ENCODE data around the gene PRR3. TPM values are rescaled to one million over a fixed set of nuclear protein-coding genes. Genes with fewer than 3 reads are reported as not detected.
"Not testable (repeated sequence)": the region's sequence is repeated elsewhere in the genome, so short reads cannot be mapped to it uniquely, and the experiment has no call there.

The PRR3 gene
- total and polyA plus RNA-seq, 5 donors: 4.2 to 5.7 (median 4.7) TPM

GRCh38 chr6:30517767-30518504 is 39.2 kb upstream of the PRR3 start:
- peak in 1 of 3 donors; percentile 72 for DNase-seq
- H3K4me3 ChIP-seq (ENCODE audit: low read length); H3K27me3 ChIP-seq (ENCODE audit: control insufficient read depth, insufficient read depth); H3K9me3 ChIP-seq (ENCODE audit: control insufficient read depth, low read length); intact Hi-C loops (cut with DNase I); ATAC-seq; H3K4me1 ChIP-seq (ENCODE audit: control insufficient read depth, insufficient read depth, low read length); H3K27ac ChIP-seq (ENCODE audit: low read length): not testable (repeated sequence)
- WGBS: 95% methylated on average over 21 of the region's 21 CpGs

- H3K27me3 ChIP-seq (ENCODE audit: control insufficient read depth, insufficient read depth); ATAC-seq; H3K4me1 ChIP-seq (ENCODE audit: control insufficient read depth, insufficient read depth, low read length); intact Hi-C loops (cut with DNase I); H3K4me3 ChIP-seq (ENCODE audit: low read length); DNase-seq; H3K27ac ChIP-seq (ENCODE audit: low read length); H3K9me3 ChIP-seq (ENCODE audit: control insufficient read depth, low read length): not testable (repeated sequence)
- 82% methylated on average over 19 of the region's 19 CpGs for WGBS
Measured at GRCh38 chr6:30518505-30519145, 38.5 kb upstream of the PRR3 start.

GRCh38 chr6:30520522-30520921 is 36.6 kb upstream of the PRR3 start:
- Histone ChIP-seq H3K27me3 (ENCODE audit: control insufficient read depth, insufficient read depth) (no peaks in the 10 kb centered on the region), H3K9me3 (ENCODE audit: control insufficient read depth, low read length) (no peaks in the 10 kb centered on the region), H3K27ac (ENCODE audit: low read length) (no peak overlapping the region), H3K4me1 (ENCODE audit: control insufficient read depth, insufficient read depth, low read length) (no peaks in the 10 kb centered on the region), H3K4me3 (ENCODE audit: low read length) (no peak overlapping the region)
- intact Hi-C loops (cut with DNase I): no loop called here
- no peak for ATAC-seq
- 86% methylated on average over 6 of the region's 6 CpGs for WGBS
- no peak for DNase-seq

GRCh38 chr6:30521082-30521481 is 36.0 kb upstream of the PRR3 start:
- H3K4me3 ChIP-seq (ENCODE audit: low read length); intact Hi-C loops (cut with DNase I); H3K4me1 ChIP-seq (ENCODE audit: control insufficient read depth, insufficient read depth, low read length); H3K9me3 ChIP-seq (ENCODE audit: control insufficient read depth, low read length); H3K27me3 ChIP-seq (ENCODE audit: control insufficient read depth, insufficient read depth); H3K27ac ChIP-seq (ENCODE audit: low read length); ATAC-seq: not testable (repeated sequence)
- 77% methylated on average over 7 of the region's 7 CpGs for WGBS
- DNase-seq: peak in 1 of 3 donors; percentile 49

- H3K4me1 ChIP-seq (ENCODE audit: control insufficient read depth, insufficient read depth, low read length); DNase-seq; ATAC-seq; H3K4me3 ChIP-seq (ENCODE audit: low read length); H3K27ac ChIP-seq (ENCODE audit: low read length); H3K27me3 ChIP-seq (ENCODE audit: control insufficient read depth, insufficient read depth); H3K9me3 ChIP-seq (ENCODE audit: control insufficient read depth, low read length); intact Hi-C loops (cut with DNase I): not testable (repeated sequence)
- 85% methylated on average over 5 of the region's 5 CpGs for WGBS
Measured at GRCh38 chr6:30521952-30522351, 35.1 kb upstream of the PRR3 start.

GRCh38 chr6:30526444-30526843 is 30.7 kb upstream of the PRR3 start:
- H3K4me3 ChIP-seq (ENCODE audit: low read length); H3K4me1 ChIP-seq (ENCODE audit: control insufficient read depth, insufficient read depth, low read length); H3K9me3 ChIP-seq (ENCODE audit: control insufficient read depth, low read length); intact Hi-C loops (cut with DNase I); H3K27ac ChIP-seq (ENCODE audit: low read length); H3K27me3 ChIP-seq (ENCODE audit: control insufficient read depth, insufficient read depth); ATAC-seq; DNase-seq: not testable (repeated sequence)
- 98% methylated on average over 3 of the region's 3 CpGs for WGBS

GRCh38 chr6:30529349-30529875 is 27.7 kb upstream of the PRR3 start:
- intact Hi-C loops (cut with DNase I); H3K27me3 ChIP-seq (ENCODE audit: control insufficient read depth, insufficient read depth); DNase-seq; H3K4me1 ChIP-seq (ENCODE audit: control insufficient read depth, insufficient read depth, low read length); H3K9me3 ChIP-seq (ENCODE audit: control insufficient read depth, low read length); H3K4me3 ChIP-seq (ENCODE audit: low read length); ATAC-seq; H3K27ac ChIP-seq (ENCODE audit: low read length): not testable (repeated sequence)
- WGBS: 87% methylated on average over 17 of the region's 17 CpGs

GRCh38 chr6:30530014-30530413 is 27.1 kb upstream of the PRR3 start:
- Histone ChIP-seq H3K4me1 (ENCODE audit: control insufficient read depth, insufficient read depth, low read length) (no peaks in the 10 kb centered on the region), H3K4me3 (ENCODE audit: low read length) (no peak overlapping the region), H3K27me3 (ENCODE audit: control insufficient read depth, insufficient read depth) (no peaks in the 10 kb centered on the region), H3K9me3 (ENCODE audit: control insufficient read depth, low read length) (no peaks in the 10 kb centered on the region), H3K27ac (ENCODE audit: low read length) (no peak overlapping the region)
- DNase-seq (no peak), ATAC-seq (no peak)
- 41% methylated on average over 2 of the region's 2 CpGs for WGBS
- intact Hi-C loops (cut with DNase I): loop anchor here in 2 of 4 donors (5.0 kb wide), 1 partner anchor 38 kb away; no protein-coding TSS in a partner anchor

- Histone ChIP-seq H3K4me1 (ENCODE audit: control insufficient read depth, insufficient read depth, low read length) (no peaks in the 10 kb centered on the region), H3K9me3 (ENCODE audit: control insufficient read depth, low read length) (no peaks in the 10 kb centered on the region), H3K4me3 (ENCODE audit: low read length) (no peak overlapping the region), H3K27me3 (ENCODE audit: control insufficient read depth, insufficient read depth) (no peaks in the 10 kb centered on the region), H3K27ac (ENCODE audit: low read length) (no peak overlapping the region)
- no peak for ATAC-seq
- intact Hi-C loops (cut with DNase I): loop anchor here in 2 of 4 donors (5.0 kb wide), 1 partner anchor 41 kb away; no protein-coding TSS in a partner anchor
- no peak for DNase-seq
- WGBS: 71% methylated on average over 15 of the region's 15 CpGs
Measured at GRCh38 chr6:30533460-30534294, 23.4 kb upstream of the PRR3 start.

GRCh38 chr6:30537931-30538330 is 19.2 kb upstream of the PRR3 start:
- intact Hi-C loops (cut with DNase I): loop anchor here in 1 of 4 donors (5.0 kb wide), 1 partner anchor 56 kb away; no protein-coding TSS in a partner anchor
- Histone ChIP-seq H3K9me3 (ENCODE audit: control insufficient read depth, low read length) (no peaks in the 10 kb centered on the region), H3K27ac (ENCODE audit: low read length) (no peak overlapping the region), H3K27me3 (ENCODE audit: control insufficient read depth, insufficient read depth) (no peaks in the 10 kb centered on the region), H3K4me1 (ENCODE audit: control insufficient read depth, insufficient read depth, low read length) (no peaks in the 10 kb centered on the region), H3K4me3 (ENCODE audit: low read length) (no peak overlapping the region)
- DNase-seq (no peak), ATAC-seq (no peak)
- 78% methylated on average over 3 of the region's 3 CpGs for WGBS

All from right cardiac atrium (tissue), 5 donors.